Esophagus (tissue), 2 donors: Measurements from ENCODE around the gene SLC47A1. TPM values are rescaled to one million over a fixed set of nuclear protein-coding genes. Genes with fewer than 3 reads are reported as not detected.

ENCODE experiments used
- H3K27ac ChIP-seq, 2 donors: one replicate each; pipeline ENCODE4 v1.5.1; 2013; ENCODE audit warnings: low read depth in 2 of 2, mild to moderate bottlenecking in 2 of 2, inconsistent platforms in 1 of 2, low read length in 1 of 2, moderate library complexity in 1 of 2
- H3K27me3 ChIP-seq, 2 donors: one replicate each; pipeline ENCODE4 v1.6.1; 2013; ENCODE audit warnings: low read length in 2 of 2, control low read depth in 1 of 2, mild to moderate bottlenecking in 1 of 2; ENCODE audit not compliant: insufficient read depth in 2 of 2, control insufficient read depth in 1 of 2
- H3K36me3 ChIP-seq, 2 donors: one replicate each; pipeline ENCODE4 v1.6.1; 2013; ENCODE audit warnings: low read length in 1 of 2; ENCODE audit not compliant: control insufficient read depth in 2 of 2, insufficient read depth in 2 of 2
- H3K4me1 ChIP-seq, 2 donors: one replicate each; pipeline ENCODE4 v1.6.1; 2013; ENCODE audit warnings: low read length in 1 of 2; ENCODE audit not compliant: control insufficient read depth in 2 of 2, insufficient read depth in 2 of 2
- H3K4me3 ChIP-seq, 2 donors: one replicate each; pipeline ENCODE4 v1.5.1; 2013; ENCODE audit warnings: low read length in 2 of 2, mild to moderate bottlenecking in 2 of 2, low read depth in 1 of 2, moderate library complexity in 1 of 2
- H3K9me3 ChIP-seq, 2 donors: one replicate each; pipeline ENCODE4 v1.6.1; 2013; ENCODE audit warnings: mild to moderate bottlenecking in 2 of 2, low read depth in 1 of 2, low read length in 1 of 2, moderate library complexity in 1 of 2; ENCODE audit not compliant: control insufficient read depth in 2 of 2, insufficient read depth in 1 of 2
- WGBS, 2 donors: extraction: QIAGEN DNeasy Blood & Tissue Kit; methylation state at CpG; one replicate each; pipeline ENCODE4 v1.1.7; 2013; 5-methylcytosine and 5-hydroxymethylcytosine counted together
- polyA plus RNA-seq, 2 donors: library from polyadenylated mRNA; stranded (reverse); fragments of 200-250 nt; gene quantifications; one replicate each; pipeline ENCODE4 v1.2.3, GENCODE V29; 2013
- donor health status: healthy with polysubstance abuse.
- donor health status: Bipolar disorder and iron deficiency.

Gene SLC47A1
- polyA plus RNA-seq, 2 donors = 1.1 to 1.4 TPM

GRCh38 chr17:19551165-19551564 lies 17.5 kb downstream of the SLC47A1 start:
- no peak overlapping the region for H3K27ac ChIP-seq
- no peaks in the 10 kb centered on the region for H3K4me1 ChIP-seq
- H3K27me3 ChIP-seq = no peaks in the 10 kb centered on the region
- 73 to 93% methylated on average over 5 of the region's 5 CpGs for WGBS, 2 donors
- no peak overlapping the region for H3K4me3 ChIP-seq
- no peaks in the 10 kb centered on the region for H3K9me3 ChIP-seq
- H3K36me3 ChIP-seq = no peaks in the 10 kb centered on the region

- no peaks in the 10 kb centered on the region for H3K9me3 ChIP-seq
- no peaks in the 10 kb centered on the region for H3K36me3 ChIP-seq
- no peaks in the 10 kb centered on the region for H3K27me3 ChIP-seq
- H3K27ac ChIP-seq = no peak overlapping the region
- WGBS, 2 donors = 82 to 90% methylated on average over 9 of the region's 9 CpGs
- H3K4me1 ChIP-seq = no peaks in the 10 kb centered on the region
- H3K4me3 ChIP-seq = no peak overlapping the region
Observed at GRCh38 chr17:19551591-19552148, 18.0 kb downstream of the SLC47A1 start.

- no peaks in the 10 kb centered on the region for H3K36me3 ChIP-seq
- H3K4me1 ChIP-seq = no peaks in the 10 kb centered on the region
- H3K27me3 ChIP-seq = no peaks in the 10 kb centered on the region
- no peak overlapping the region for H3K27ac ChIP-seq
- WGBS, 2 donors = 87 to 94% methylated on average over 8 of the region's 8 CpGs
- no peak overlapping the region for H3K4me3 ChIP-seq
- H3K9me3 ChIP-seq = no peaks in the 10 kb centered on the region
Observed at GRCh38 chr17:19553036-19553435, 19.4 kb downstream of the SLC47A1 start.

- Histone ChIP-seq H3K27ac (no peak overlapping the region), H3K9me3 (no peaks in the 10 kb centered on the region), H3K36me3 (no peaks in the 10 kb centered on the region), H3K4me3 (no peak overlapping the region), H3K4me1 (no peaks in the 10 kb centered on the region), H3K27me3 (no peaks in the 10 kb centered on the region)
- 62 to 77% methylated on average over 9 of the region's 9 CpGs for whole genome bisulfite sequencing, 2 donors
Observed at GRCh38 chr17:19554393-19554792, 20.7 kb downstream of the SLC47A1 start.

- Histone ChIP-seq H3K4me1 (no peaks in the 10 kb centered on the region), H3K27me3 (no peaks in the 10 kb centered on the region), H3K36me3 (no peaks in the 10 kb centered on the region), H3K9me3 (no peaks in the 10 kb centered on the region), H3K4me3 (no peak overlapping the region), H3K27ac (no peak overlapping the region)
- WGBS, 2 donors = 92 to 97% methylated on average over 11 of the region's 11 CpGs
Observed at GRCh38 chr17:19555746-19556145, 22.1 kb downstream of the SLC47A1 start.

GRCh38 chr17:19558946-19559345 lies 25.3 kb downstream of the SLC47A1 start:
- Histone ChIP-seq H3K27me3 (no peaks in the 10 kb centered on the region), H3K4me1 (no peaks in the 10 kb centered on the region), H3K4me3 (no peak overlapping the region), H3K9me3 (no peaks in the 10 kb centered on the region), H3K36me3 (no peaks in the 10 kb centered on the region), H3K27ac (no peak overlapping the region)

- Histone ChIP-seq H3K4me3 (no peak overlapping the region), H3K27ac (no peak overlapping the region), H3K36me3 (no peaks in the 10 kb centered on the region), H3K27me3 (no peaks in the 10 kb centered on the region), H3K4me1 (no peaks in the 10 kb centered on the region), H3K9me3 (no peaks in the 10 kb centered on the region)
- 64 to 90% methylated on average over 9 of the region's 9 CpGs for WGBS, 2 donors
Observed at GRCh38 chr17:19561697-19562318, 28.2 kb downstream of the SLC47A1 start.

- Histone ChIP-seq H3K36me3 (no peaks in the 10 kb centered on the region), H3K27me3 (no peaks in the 10 kb centered on the region), H3K27ac (no peak overlapping the region), H3K9me3 (no peaks in the 10 kb centered on the region), H3K4me3 (no peak overlapping the region), H3K4me1 (no peaks in the 10 kb centered on the region)
- 94 to 95% methylated on average over 14 to 15 of the region's 15 CpGs for WGBS, 2 donors
Observed at GRCh38 chr17:19565817-19566575, 32.3 kb downstream of the SLC47A1 start.

GRCh38 chr17:19567216-19568015 lies 33.8 kb downstream of the SLC47A1 start:
- H3K4me3 ChIP-seq = no peak overlapping the region
- H3K27ac ChIP-seq = no peak overlapping the region
- H3K27me3 ChIP-seq = no peaks in the 10 kb centered on the region
- H3K9me3 ChIP-seq = no peaks in the 10 kb centered on the region
- no peaks in the 10 kb centered on the region for H3K36me3 ChIP-seq
- WGBS, 2 donors = 84% methylated on average over 23 of the region's 23 CpGs
- no peaks in the 10 kb centered on the region for H3K4me1 ChIP-seq
